K562 (cell line): ENCODE measurements around the gene TMEM131. TPM values are rescaled to one million over a fixed set of nuclear protein-coding genes. Genes with fewer than 3 reads are reported as not detected.

Source experiments
- ATAC-seq: fragments of 200-7000 bp; cut with Tn5 transposase; 3 replicates; pipeline ENCODE4 v1.9.1; 2020; ENCODE audit warnings: moderate library complexity
- BruUV-seq: library from RNA; stranded (reverse); fragments of 400-500 nt; replicated peaks from 2 replicates; lab custom pipeline; 2021; lab: Mats Ljungman, UMichigan
- CTCF ChIA-PET: fragments of 300-600 bp; formaldehyde crosslinking; extraction: SDS; loops from one replicate; lab custom pipeline; 2021; ENCODE audit warnings: low intra/inter-chr PET ratio; lab: Yijun Ruan, JAX
- POLR2A ChIA-PET: fragments of 300-600, 350-650 bp; sonication (Branson Sonifier 250); formaldehyde crosslinking; extraction: SDS; loops from one replicate; lab custom pipeline; 2021; ENCODE audit warnings: antibody characterized with exemption, inconsistent platforms; lab: Yijun Ruan, JAX
- DNase-seq, 4 experiments: peaks; one replicate each; pipeline versions ENCODE4 v3.0.0 to v3.0.0-alpha.2; 2011 to 2018; ENCODE audit warnings: low spot score in 3 of 4, mixed read lengths in 3 of 4; ENCODE audit errors: extremely low read depth in 1 of 4
- FAIRE-seq: peaks from 2 replicates; lab custom pipeline; 2011; peaks lifted over from hg19 to GRCh38; lab: Jason Lieb, UNC
- H2AFZ ChIP-seq: 2 replicates; pipeline ENCODE4 v1.6.0; 2011; ENCODE audit warnings: low read depth, low read length, control low read depth, inconsistent platforms
- H3K27ac ChIP-seq: fragments of 200-600 bp; 3 replicates; pipeline ENCODE4 v1.8.0; 2011; ENCODE audit warnings: low read depth, mild to moderate bottlenecking, control low read depth, inconsistent platforms, low read length, moderate library complexity, mixed read lengths; ENCODE audit errors: extremely low read depth
- H3K27me3 ChIP-seq, 2 experiments: fragments of 300-600 bp in 1 of 2; 2 replicates in 1 of 2; 3 replicates in 1 of 2; pipeline versions ENCODE4 v1.6.0 to v1.8.0; 2011; ENCODE audit warnings: inconsistent platforms in 2 of 2, low read length in 2 of 2, mild to moderate bottlenecking in 1 of 2, mixed read lengths in 1 of 2, moderate library complexity in 1 of 2; ENCODE audit not compliant: control insufficient read depth in 2 of 2, insufficient read depth in 2 of 2
- H3K36me3 ChIP-seq: fragments of 300-600 bp; 3 replicates; pipeline ENCODE4 v1.8.0; 2011; ENCODE audit warnings: mild to moderate bottlenecking, low read length, inconsistent platforms; ENCODE audit not compliant: control insufficient read depth, insufficient read depth
- H3K4me1 ChIP-seq, 2 experiments: fragments of 200-600 bp in 1 of 2; replicated peaks in 1 of 2; 2 replicates in 1 of 2; 3 replicates in 1 of 2; pipeline versions ENCODE4 v1.5.1 to v1.8.0; 2011; ENCODE audit warnings: inconsistent platforms in 2 of 2, low read length in 2 of 2, mild to moderate bottlenecking in 1 of 2, mixed read lengths in 1 of 2, moderate library complexity in 1 of 2; ENCODE audit not compliant: control insufficient read depth in 2 of 2, insufficient read depth in 2 of 2
- H3K4me2 ChIP-seq: 2 replicates; pipeline ENCODE4 v1.6.1; 2011; ENCODE audit warnings: low read length, control low read depth, inconsistent platforms, mixed read lengths; ENCODE audit not compliant: insufficient read depth
- H3K4me3 ChIP-seq: fragments of 200-600 bp; sonication (generic), shearing (Covaris generic); 2 replicates; pipeline ENCODE4 v1.5.1; 2016; ENCODE audit warnings: control low read depth, inconsistent platforms
- H3K79me2 ChIP-seq: fragments of 200-600 bp; 3 replicates; pipeline ENCODE4 v1.8.0; 2011; ENCODE audit warnings: low read length, inconsistent platforms; ENCODE audit not compliant: control insufficient read depth, insufficient read depth
- H3K9ac ChIP-seq, 2 experiments: 2 replicates each; pipeline versions ENCODE4 v1.6.0 to v1.6.1; 2011; ENCODE audit warnings: low read depth in 2 of 2, low read length in 2 of 2, control low read depth in 1 of 2, inconsistent platforms in 1 of 2, mild to moderate bottlenecking in 1 of 2, mixed read lengths in 1 of 2; ENCODE audit not compliant: insufficient read depth in 1 of 2
- H3K9me1 ChIP-seq: one replicate; pipeline ENCODE4 v1.6.0; 2011; ENCODE audit warnings: inconsistent platforms, mild to moderate bottlenecking, low read length, moderate library complexity; ENCODE audit not compliant: control insufficient read depth, insufficient read depth
- H3K9me3 ChIP-seq: replicated peaks from 2 replicates; pipeline ENCODE4 v1.5.1; 2011; ENCODE audit warnings: low read depth, low read length, inconsistent platforms; ENCODE audit not compliant: control insufficient read depth, insufficient read depth
- H4K20me1 ChIP-seq: replicated peaks from 2 replicates; pipeline ENCODE4 v1.6.1; 2011; ENCODE audit warnings: low read length, inconsistent platforms, mixed read lengths; ENCODE audit not compliant: control insufficient read depth, insufficient read depth
- CTBP1 ChIP-seq: fragments of 450-650 bp; IDR thresholded peaks from 2 replicates; pipeline ENCODE4 v1.6.1; 2016; ENCODE audit warnings: borderline replicate concordance
- DNMT1 ChIP-seq: fragments of 450-650 bp; IDR thresholded peaks from 2 replicates; pipeline ENCODE4 v1.6.1; 2016; ENCODE audit warnings: antibody characterized with exemption, mild to moderate bottlenecking
- KDM1A ChIP-seq, 2 experiments: fragments of 450-650 bp; IDR thresholded peaks; 2 replicates each; pipeline ENCODE4 v1.6.1; 2016; ENCODE audit warnings: mild to moderate bottlenecking in 2 of 2
- TEAD2 ChIP-seq: fragments of 450-650 bp; IDR thresholded peaks from 2 replicates; pipeline ENCODE4 v1.6.1; 2016; ENCODE audit warnings: missing genetic modification characterization, control low read depth, missing compliant biosample characterization
- ZNF124 ChIP-seq: sonication (generic); formaldehyde crosslinking; IDR thresholded peaks from 2 replicates; pipeline ENCODE4 v1.8.1; 2022; ENCODE audit warnings: missing genetic modification reagents
- ZNF146 ChIP-seq: IDR thresholded peaks from one replicate; pipeline ENCODE4 v1.6.1; 2018; ENCODE audit warnings: missing compliant biosample characterization; ENCODE audit not compliant: unreplicated experiment
- WGBS: fragments of 100-300 bp; shearing (Covaris generic); methylation state at CpG from one replicate; pipeline ENCODE4 v1.1.6; 2016; ENCODE audit warnings: low coverage, mixed read lengths; ENCODE audit not compliant: insufficient coverage; ENCODE audit errors: missing lambda C conversion rate; 5-methylcytosine and 5-hydroxymethylcytosine counted together
- in situ Hi-C: fragments of 300-500 bp; cut with MboI; formaldehyde crosslinking; loops from 4 replicates; pipeline ENCODE4 v1.15.0; 2018; ENCODE audit warnings: inconsistent platforms, mixed read lengths
- intact Hi-C: fragments of 100-400 bp; cut with micrococcal nuclease; formaldehyde crosslinking; loops from 2 replicates; pipeline ENCODE4 v1.14.2; 2022
- polyA plus RNA-seq, 8 experiments: library from polyadenylated mRNA; depleted of rRNA in 4 of 8; stranded (reverse) in 5 of 8; unstranded in 3 of 8; fragments of >200 nt; fragmentation: Nextera tagmentation in 2 of 8; fragmentation: Illumina TruSeq in 1 of 8; extraction: Ambion mirVana in 2 of 8; extraction: Trizol in 1 of 8; gene quantifications; 2 replicates each; pipeline versions ENCODE4 v1.2.1 to v1.2.3, GENCODE V29; 2011 to 2014; ENCODE audit warnings: inconsistent platforms in 1 of 8, missing spikeins in 1 of 8
- total RNA-seq, 7 experiments: library from RNA; depleted of rRNA in 6 of 7; stranded (reverse); fragments of >200 nt in 6 of 7; fragmentation: Illumina TruSeq in 2 of 7; extraction: Trizol in 2 of 7; gene quantifications; 2 replicates each; pipeline versions ENCODE4 v1.2.1 to v1.2.3, GENCODE V29; 2011 to 2021; ENCODE audit warnings: low replicate concordance in 1 of 7
- TF ChIP-seq, protein P1 (sequence below): fragments of 450-650 bp; conservative IDR thresholded peaks from 2 replicates; pipeline ENCODE4 v1.6.1; 2016; ENCODE audit warnings: missing genetic modification characterization, low read depth, mild to moderate bottlenecking, control low read depth, missing compliant biosample characterization
- TF ChIP-seq, protein P2 (sequence below), 2 experiments: fragments of 450-650 bp; IDR thresholded peaks; 2 replicates each; pipeline ENCODE4 v1.6.1; 2018; ENCODE audit warnings: mild to moderate bottlenecking in 2 of 2, low read depth in 1 of 2; ENCODE audit not compliant: partially characterized antibody in 2 of 2
- TF ChIP-seq, protein P3 (sequence below): fragments of 450-650 bp; IDR thresholded peaks from 2 replicates; pipeline ENCODE4 v1.6.1; 2014; ENCODE audit warnings: low read depth, mild to moderate bottlenecking, moderate library complexity, borderline replicate concordance
- TF ChIP-seq, protein P4 (sequence below): fragments of 450-650 bp; IDR thresholded peaks from 2 replicates; pipeline ENCODE4 v1.6.1; 2018; ENCODE audit not compliant: partially characterized antibody

The TMEM131 gene
- total and polyA plus RNA-seq, 9 of the 15 experiments (the other 6 are each of a cell fraction or from before 2014, with no cell fraction given) = 2.5 to 21.1 (median 12.4) TPM

DNA sequence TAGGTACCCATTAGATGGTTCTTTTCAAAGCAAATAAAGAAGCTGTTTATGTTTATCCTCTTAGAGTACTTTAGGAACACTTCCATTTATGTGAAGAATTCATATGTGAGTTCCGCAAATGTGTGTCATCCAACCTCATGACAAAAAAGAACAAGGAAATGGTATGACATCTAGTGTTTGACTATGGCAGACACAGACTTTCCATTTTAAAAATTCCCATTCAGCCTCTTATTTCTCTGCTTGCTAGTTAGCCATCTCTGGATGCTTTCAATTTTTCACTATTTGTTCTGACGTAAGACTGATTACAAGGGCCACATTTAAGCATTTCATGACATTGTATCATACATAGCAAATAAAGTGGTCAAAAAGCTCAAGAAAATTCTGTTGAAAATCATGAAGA is 179.3 kb downstream of the TMEM131 start:
- H3K27ac ChIP-seq = no peak overlapping the region
- no peak overlapping the region for H3K4me2 ChIP-seq
- H3K4me1 ChIP-seq = no peaks in the 10 kb centered on the region
- in situ Hi-C loops (loop anchor here (25.0 kb wide), 1 partner anchor 571 kb away; no protein-coding TSS in a partner anchor), intact Hi-C loops (no loop called here)
- no peaks in the 10 kb centered on the region for H3K9me1 ChIP-seq
- no peaks in the 10 kb centered on the region for H3K9me3 ChIP-seq
- no peak for ATAC-seq
- no peaks in the 10 kb centered on the region for H4K20me1 ChIP-seq
- POLR2A ChIA-PET = no interaction called here
- no peak overlapping the region for H3K9ac ChIP-seq
- no peak overlapping the region for H3K4me3 ChIP-seq
- no TSS peak for BruUV-seq
- no peak for DNase-seq
- no peak overlapping the region for H2AFZ ChIP-seq
- no peak for FAIRE-seq
- CTCF ChIA-PET = interaction anchor here (0.9 kb wide), 1 partner anchor 9 kb away, joined by 3 read pairs; no protein-coding TSS in a partner anchor
- H3K27me3 ChIP-seq = no peaks in the 10 kb centered on the region
- H3K79me2 ChIP-seq = no peaks in the 10 kb centered on the region
- peaks cover 24% of the 10 kb centered on the region; the same call in 1 of the 3 replicates for H3K36me3 ChIP-seq
- WGBS = 83% methylated on average over 2 of the region's 2 CpGs
- TF ChIP-seq, protein P1, sequence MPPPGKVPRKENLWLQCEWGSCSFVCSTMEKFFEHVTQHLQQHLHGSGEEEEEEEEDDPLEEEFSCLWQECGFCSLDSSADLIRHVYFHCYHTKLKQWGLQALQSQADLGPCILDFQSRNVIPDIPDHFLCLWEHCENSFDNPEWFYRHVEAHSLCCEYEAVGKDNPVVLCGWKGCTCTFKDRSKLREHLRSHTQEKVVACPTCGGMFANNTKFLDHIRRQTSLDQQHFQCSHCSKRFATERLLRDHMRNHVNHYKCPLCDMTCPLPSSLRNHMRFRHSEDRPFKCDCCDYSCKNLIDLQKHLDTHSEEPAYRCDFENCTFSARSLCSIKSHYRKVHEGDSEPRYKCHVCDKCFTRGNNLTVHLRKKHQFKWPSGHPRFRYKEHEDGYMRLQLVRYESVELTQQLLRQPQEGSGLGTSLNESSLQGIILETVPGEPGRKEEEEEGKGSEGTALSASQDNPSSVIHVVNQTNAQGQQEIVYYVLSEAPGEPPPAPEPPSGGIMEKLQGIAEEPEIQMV (tag) = no peak
- TF ChIP-seq KDM1A (IDR thresholded peaks at IDR 0.05) (no peak), ZNF124 (no peak), TEAD2 (tag) (no peak), CTBP1 (no peak), ZNF146 (CRISPR knock-in tag) (no peak), DNMT1 (no peak)
- TF ChIP-seq, protein P2, sequence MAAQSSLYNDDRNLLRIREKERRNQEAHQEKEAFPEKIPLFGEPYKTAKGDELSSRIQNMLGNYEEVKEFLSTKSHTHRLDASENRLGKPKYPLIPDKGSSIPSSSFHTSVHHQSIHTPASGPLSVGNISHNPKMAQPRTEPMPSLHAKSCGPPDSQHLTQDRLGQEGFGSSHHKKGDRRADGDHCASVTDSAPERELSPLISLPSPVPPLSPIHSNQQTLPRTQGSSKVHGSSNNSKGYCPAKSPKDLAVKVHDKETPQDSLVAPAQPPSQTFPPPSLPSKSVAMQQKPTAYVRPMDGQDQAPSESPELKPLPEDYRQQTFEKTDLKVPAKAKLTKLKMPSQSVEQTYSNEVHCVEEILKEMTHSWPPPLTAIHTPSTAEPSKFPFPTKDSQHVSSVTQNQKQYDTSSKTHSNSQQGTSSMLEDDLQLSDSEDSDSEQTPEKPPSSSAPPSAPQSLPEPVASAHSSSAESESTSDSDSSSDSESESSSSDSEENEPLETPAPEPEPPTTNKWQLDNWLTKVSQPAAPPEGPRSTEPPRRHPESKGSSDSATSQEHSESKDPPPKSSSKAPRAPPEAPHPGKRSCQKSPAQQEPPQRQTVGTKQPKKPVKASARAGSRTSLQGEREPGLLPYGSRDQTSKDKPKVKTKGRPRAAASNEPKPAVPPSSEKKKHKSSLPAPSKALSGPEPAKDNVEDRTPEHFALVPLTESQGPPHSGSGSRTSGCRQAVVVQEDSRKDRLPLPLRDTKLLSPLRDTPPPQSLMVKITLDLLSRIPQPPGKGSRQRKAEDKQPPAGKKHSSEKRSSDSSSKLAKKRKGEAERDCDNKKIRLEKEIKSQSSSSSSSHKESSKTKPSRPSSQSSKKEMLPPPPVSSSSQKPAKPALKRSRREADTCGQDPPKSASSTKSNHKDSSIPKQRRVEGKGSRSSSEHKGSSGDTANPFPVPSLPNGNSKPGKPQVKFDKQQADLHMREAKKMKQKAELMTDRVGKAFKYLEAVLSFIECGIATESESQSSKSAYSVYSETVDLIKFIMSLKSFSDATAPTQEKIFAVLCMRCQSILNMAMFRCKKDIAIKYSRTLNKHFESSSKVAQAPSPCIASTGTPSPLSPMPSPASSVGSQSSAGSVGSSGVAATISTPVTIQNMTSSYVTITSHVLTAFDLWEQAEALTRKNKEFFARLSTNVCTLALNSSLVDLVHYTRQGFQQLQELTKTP (IDR thresholded peaks at IDR 0.05; ENCODE audit: low read depth in 1 of 2, partially characterized antibody in 2 of 2) = no peak
- TF ChIP-seq, protein P3, sequence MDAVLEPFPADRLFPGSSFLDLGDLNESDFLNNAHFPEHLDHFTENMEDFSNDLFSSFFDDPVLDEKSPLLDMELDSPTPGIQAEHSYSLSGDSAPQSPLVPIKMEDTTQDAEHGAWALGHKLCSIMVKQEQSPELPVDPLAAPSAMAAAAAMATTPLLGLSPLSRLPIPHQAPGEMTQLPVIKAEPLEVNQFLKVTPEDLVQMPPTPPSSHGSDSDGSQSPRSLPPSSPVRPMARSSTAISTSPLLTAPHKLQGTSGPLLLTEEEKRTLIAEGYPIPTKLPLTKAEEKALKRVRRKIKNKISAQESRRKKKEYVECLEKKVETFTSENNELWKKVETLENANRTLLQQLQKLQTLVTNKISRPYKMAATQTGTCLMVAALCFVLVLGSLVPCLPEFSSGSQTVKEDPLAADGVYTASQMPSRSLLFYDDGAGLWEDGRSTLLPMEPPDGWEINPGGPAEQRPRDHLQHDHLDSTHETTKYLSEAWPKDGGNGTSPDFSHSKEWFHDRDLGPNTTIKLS = no peak
- TF ChIP-seq, protein P4, sequence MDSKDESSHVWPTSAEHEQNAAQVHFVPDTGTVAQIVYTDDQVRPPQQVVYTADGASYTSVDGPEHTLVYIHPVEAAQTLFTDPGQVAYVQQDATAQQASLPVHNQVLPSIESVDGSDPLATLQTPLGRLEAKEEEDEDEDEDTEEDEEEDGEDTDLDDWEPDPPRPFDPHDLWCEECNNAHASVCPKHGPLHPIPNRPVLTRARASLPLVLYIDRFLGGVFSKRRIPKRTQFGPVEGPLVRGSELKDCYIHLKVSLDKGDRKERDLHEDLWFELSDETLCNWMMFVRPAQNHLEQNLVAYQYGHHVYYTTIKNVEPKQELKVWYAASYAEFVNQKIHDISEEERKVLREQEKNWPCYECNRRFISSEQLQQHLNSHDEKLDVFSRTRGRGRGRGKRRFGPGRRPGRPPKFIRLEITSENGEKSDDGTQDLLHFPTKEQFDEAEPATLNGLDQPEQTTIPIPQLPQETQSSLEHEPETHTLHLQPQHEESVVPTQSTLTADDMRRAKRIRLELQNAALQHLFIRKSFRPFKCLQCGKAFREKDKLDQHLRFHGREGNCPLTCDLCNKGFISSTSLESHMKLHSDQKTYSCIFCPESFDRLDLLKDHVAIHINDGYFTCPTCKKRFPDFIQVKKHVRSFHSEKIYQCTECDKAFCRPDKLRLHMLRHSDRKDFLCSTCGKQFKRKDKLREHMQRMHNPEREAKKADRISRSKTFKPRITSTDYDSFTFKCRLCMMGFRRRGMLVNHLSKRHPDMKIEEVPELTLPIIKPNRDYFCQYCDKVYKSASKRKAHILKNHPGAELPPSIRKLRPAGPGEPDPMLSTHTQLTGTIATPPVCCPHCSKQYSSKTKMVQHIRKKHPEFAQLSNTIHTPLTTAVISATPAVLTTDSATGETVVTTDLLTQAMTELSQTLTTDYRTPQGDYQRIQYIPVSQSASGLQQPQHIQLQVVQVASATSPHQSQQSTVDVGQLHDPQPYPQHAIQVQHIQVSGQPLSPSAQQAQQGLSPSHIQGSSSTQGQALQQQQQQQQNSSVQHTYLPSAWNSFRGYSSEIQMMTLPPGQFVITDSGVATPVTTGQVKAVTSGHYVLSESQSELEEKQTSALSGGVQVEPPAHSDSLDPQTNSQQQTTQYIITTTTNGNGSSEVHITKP = no peak
